ENCODE results near the gene GPC4.

GRCh38 chrX:133454491-133454914, 39.2 kb upstream of the GPC4 start:
- TF ChIP-seq CTCF (IDR thresholded peaks at IDR 0.05; ENCODE audit: low read depth, low read length, missing input control) (no peak), YY1 (IDR thresholded peaks at IDR 0.05) (no peak), GABPA (IDR thresholded peaks at IDR 0.05 in 1 of 2, conservative IDR thresholded peaks at IDR 0.05 in 1 of 2) (no peak)
